Stomach (tissue), 9 donors: ENCODE measurements around the gene LRMDA. TPM values are rescaled to one million over a fixed set of nuclear protein-coding genes. Genes with fewer than 3 reads are reported as not detected.

ENCODE experiments used
- DNase-seq, 2 donors: peaks; one replicate each; pipeline versions ENCODE4 v3.0.0 to v3.0.0-alpha.2; 2013 to 2019
- H3K27ac ChIP-seq, 5 donors: fragments of 200-600 bp in 4 of 5; sonication (generic) in 4 of 5; one replicate each; pipeline ENCODE4 v1.5.1; 2013 to 2019; ENCODE audit warnings: mild to moderate bottlenecking in 1 of 5, moderate library complexity in 1 of 5
- H3K27me3 ChIP-seq, 3 donors: fragments of 200-600 bp; sonication (generic); one replicate each; pipeline ENCODE4 v1.5.1; 2017 to 2019; ENCODE audit warnings: mixed run types in 1 of 3
- H3K36me3 ChIP-seq, 4 donors: fragments of 200-600 bp; sonication (generic); 1 replicate in 3 of 4; 2 replicates in 1 of 4; pipeline ENCODE4 v1.5.1; 2016 to 2019
- H3K4me1 ChIP-seq, 4 donors: fragments of 200-600 bp; sonication (generic); one replicate each; pipeline ENCODE4 v1.5.1; 2016 to 2019
- H3K4me3 ChIP-seq, 4 donors: fragments of 200-600 bp; sonication (generic) in 3 of 4; one replicate each; pipeline ENCODE4 v1.5.1; 2016 to 2019; ENCODE audit warnings: mild to moderate bottlenecking in 1 of 4
- H3K9me3 ChIP-seq, 4 donors: fragments of 200-600 bp; sonication (generic); one replicate each; pipeline ENCODE4 v1.5.1; 2016 to 2019
- EP300 ChIP-seq: sonication (generic); formaldehyde crosslinking; IDR thresholded peaks from one replicate; pipeline ENCODE4 v1.6.1; 2017; ENCODE audit warnings: antibody characterized with exemption
- POLR2A ChIP-seq, 4 donors: fragments of 450-650 bp; IDR thresholded peaks; one replicate each; pipeline ENCODE4 v1.6.1; 2016; ENCODE audit warnings: antibody characterized with exemption in 4 of 4, control low read depth in 2 of 4, mild to moderate bottlenecking in 1 of 4, moderate library complexity in 1 of 4
- POLR2AphosphoS5 ChIP-seq, 3 donors: sonication (generic); formaldehyde crosslinking; IDR thresholded peaks; one replicate each; pipeline ENCODE4 v1.6.1; 2016; ENCODE audit warnings: antibody characterized with exemption in 3 of 3
- WGBS, 5 donors: extraction: QIAGEN DNeasy Blood & Tissue Kit in 3 of 5; methylation state at CpG; one replicate each; pipeline versions ENCODE4 v1.1.5 to v1.1.7; 2013 to 2018; 5-methylcytosine and 5-hydroxymethylcytosine counted together
- intact Hi-C: fragments of 100-400 bp; cut with DNase I; formaldehyde crosslinking; loops from one replicate; pipeline ENCODE4 v1.15.1; 2023; ENCODE audit warnings: low total_unique reads
- polyA plus RNA-seq, 3 donors: library from polyadenylated mRNA; stranded (reverse); fragments of 200-250 nt; gene quantifications; one replicate each; pipeline ENCODE4 v1.2.3, GENCODE V29; 2013
- total RNA-seq, 5 donors: library from RNA; depleted of rRNA; stranded (reverse); fragments of >200 nt; gene quantifications; one replicate each; pipeline versions ENCODE4 v1.1.0 to v1.2.3, GENCODE V29; 2014 to 2016
- TF ChIP-seq, protein P1 (sequence below), 7 experiments: fragments of 450-650 bp in 4 of 7; fragments of 200-600 bp in 3 of 7; sonication (generic) in 3 of 7; IDR thresholded peaks; one replicate each; pipeline ENCODE4 v1.5.1; 2016 to 2019; ENCODE audit warnings: antibody characterized with exemption in 7 of 7, control low read depth in 2 of 7, mild to moderate bottlenecking in 1 of 7
- donor health status: healthy with polysubstance abuse.
- donor health status: Bipolar disorder and iron deficiency.
- donor health status: healthy.

The LRMDA gene
- total and polyA plus RNA-seq, 8 donors: 1.3 to 30.2 (median 13.6) TPM; not detected in 1

GRCh38 chr10:75476985-75477384, 45.6 kb downstream of the LRMDA start:
- intact Hi-C loops: no loop called here
- no peak overlapping the region for H3K4me3 ChIP-seq
- peaks cover 0 to 6% (median 3%) of the 10 kb centered on the region in 4 donors for H3K4me1 ChIP-seq
- WGBS, 5 donors: 97 to 100% (median 100%) methylated on average over 3 of the region's 3 CpGs
- no peaks in the 10 kb centered on the region for H3K36me3 ChIP-seq
- no peak overlapping the region for H3K27ac ChIP-seq
- no peak for DNase-seq
- no peak for TF ChIP-seq EP300
- TF ChIP-seq, protein P1, sequence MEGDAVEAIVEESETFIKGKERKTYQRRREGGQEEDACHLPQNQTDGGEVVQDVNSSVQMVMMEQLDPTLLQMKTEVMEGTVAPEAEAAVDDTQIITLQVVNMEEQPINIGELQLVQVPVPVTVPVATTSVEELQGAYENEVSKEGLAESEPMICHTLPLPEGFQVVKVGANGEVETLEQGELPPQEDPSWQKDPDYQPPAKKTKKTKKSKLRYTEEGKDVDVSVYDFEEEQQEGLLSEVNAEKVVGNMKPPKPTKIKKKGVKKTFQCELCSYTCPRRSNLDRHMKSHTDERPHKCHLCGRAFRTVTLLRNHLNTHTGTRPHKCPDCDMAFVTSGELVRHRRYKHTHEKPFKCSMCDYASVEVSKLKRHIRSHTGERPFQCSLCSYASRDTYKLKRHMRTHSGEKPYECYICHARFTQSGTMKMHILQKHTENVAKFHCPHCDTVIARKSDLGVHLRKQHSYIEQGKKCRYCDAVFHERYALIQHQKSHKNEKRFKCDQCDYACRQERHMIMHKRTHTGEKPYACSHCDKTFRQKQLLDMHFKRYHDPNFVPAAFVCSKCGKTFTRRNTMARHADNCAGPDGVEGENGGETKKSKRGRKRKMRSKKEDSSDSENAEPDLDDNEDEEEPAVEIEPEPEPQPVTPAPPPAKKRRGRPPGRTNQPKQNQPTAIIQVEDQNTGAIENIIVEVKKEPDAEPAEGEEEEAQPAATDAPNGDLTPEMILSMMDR (IDR thresholded peaks at IDR 0.05): no peak
- no peak for TF ChIP-seq POLR2A (IDR thresholded peaks at IDR 0.05)
- TF ChIP-seq POLR2AphosphoS5 (IDR thresholded peaks at IDR 0.05): no peak
- H3K9me3 ChIP-seq: no peaks in the 10 kb centered on the region
- no peaks in the 10 kb centered on the region for H3K27me3 ChIP-seq

GRCh38 chr10:75477680-75478079, 46.3 kb downstream of the LRMDA start:
- Histone ChIP-seq H3K36me3 (no peaks in the 10 kb centered on the region), H3K27ac (no peak overlapping the region), H3K4me3 (no peak overlapping the region), H3K9me3 (no peaks in the 10 kb centered on the region), H3K27me3 (no peaks in the 10 kb centered on the region), H3K4me1 (peaks cover 0 to 6% (median 1%) of the 10 kb centered on the region in 4 donors)
- no peak for TF ChIP-seq POLR2A (IDR thresholded peaks at IDR 0.05)
- TF ChIP-seq, protein P1 (IDR thresholded peaks at IDR 0.05): no peak
- TF ChIP-seq EP300: no peak
- TF ChIP-seq POLR2AphosphoS5 (IDR thresholded peaks at IDR 0.05): no peak
- no peak for DNase-seq
- intact Hi-C loops: no loop called here
- WGBS, 5 donors: 87 to 93% (median 92%) methylated on average over 3 to 4 of the region's 4 CpGs

DNA sequence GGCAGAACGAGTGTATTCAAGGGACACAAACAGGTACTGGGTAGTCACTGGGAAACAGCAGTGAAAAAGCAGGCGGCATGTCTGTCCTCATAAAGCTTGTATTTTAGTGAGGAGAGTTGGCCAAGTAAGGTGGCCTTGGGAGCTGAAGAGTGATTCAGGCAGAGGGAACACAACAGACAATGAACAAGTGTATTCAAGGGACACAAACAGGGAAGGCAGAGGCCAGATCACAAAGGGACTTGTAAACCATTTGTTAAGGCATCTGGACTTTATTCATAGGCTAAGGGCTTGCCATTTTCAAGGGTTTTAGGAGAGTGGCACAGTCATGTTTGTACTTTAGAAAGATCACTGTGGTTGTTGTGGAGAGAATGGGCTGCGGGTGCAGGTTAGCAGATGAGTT, 49.0 kb downstream of the LRMDA start:
- TF ChIP-seq, protein P1 (IDR thresholded peaks at IDR 0.05): no peak
- TF ChIP-seq EP300: no peak
- no peak for TF ChIP-seq POLR2A (IDR thresholded peaks at IDR 0.05)
- TF ChIP-seq POLR2AphosphoS5 (IDR thresholded peaks at IDR 0.05): no peak
- no peak for DNase-seq
- 88 to 98% (median 98%) methylated on average over 3 of the region's 3 CpGs for WGBS, 5 donors

GRCh38 chr10:75483188-75483587, 51.8 kb downstream of the LRMDA start:
- Histone ChIP-seq H3K4me3 (no peak overlapping the region), H3K36me3 (no peaks in the 10 kb centered on the region), H3K9me3 (no peaks in the 10 kb centered on the region), H3K27ac (no peak overlapping the region), H3K4me1 (no peaks in the 10 kb centered on the region), H3K27me3 (no peaks in the 10 kb centered on the region)
- 92 to 96% (median 95%) methylated on average over 1 of the region's 1 CpG for WGBS, 5 donors
- no peak for DNase-seq
- intact Hi-C loops: no loop called here
- TF ChIP-seq EP300 (no peak), POLR2AphosphoS5 (IDR thresholded peaks at IDR 0.05) (no peak), POLR2A (IDR thresholded peaks at IDR 0.05) (no peak)
- TF ChIP-seq, protein P1 (IDR thresholded peaks at IDR 0.05): no peak

More for the DNA sequence above, 49.0 kb downstream of the LRMDA start:
- intact Hi-C loops: no loop called here
- H3K27me3 ChIP-seq: no peaks in the 10 kb centered on the region
- H3K9me3 ChIP-seq: no peaks in the 10 kb centered on the region
- peaks cover 0 to 6% (median 0%) of the 10 kb centered on the region in 4 donors for H3K4me1 ChIP-seq
- no peaks in the 10 kb centered on the region for H3K36me3 ChIP-seq
- H3K4me3 ChIP-seq: no peak overlapping the region
- H3K27ac ChIP-seq: no peak overlapping the region
